H1 (cell line): ENCODE data around the gene HEPHL1. TPM values are rescaled to one million over a fixed set of nuclear protein-coding genes. Genes with fewer than 3 reads are reported as not detected.

Experiments used
- BCL11A ChIP-seq, 2 experiments: IDR thresholded peaks; one replicate each; pipeline ENCODE4 v1.6.1; 2011; ENCODE audit warnings: low read depth in 2 of 2, low read length in 2 of 2, mild to moderate bottlenecking in 2 of 2
- FOSL1 ChIP-seq: IDR thresholded peaks from 2 replicates; pipeline ENCODE4 v1.6.1; 2011; ENCODE audit warnings: mild to moderate bottlenecking, low read depth, low read length, moderate library complexity; ENCODE audit not compliant: insufficient read depth
- JUN ChIP-seq: IDR thresholded peaks from 2 replicates; pipeline ENCODE4 v1.6.1; 2011; ENCODE audit warnings: low read depth, mild to moderate bottlenecking, improper control_type of control experiment, low read length
- MAFK ChIP-seq: IDR thresholded peaks from 2 replicates; pipeline ENCODE4 v1.6.1; 2012; ENCODE audit warnings: low read depth, mild to moderate bottlenecking, improper control_type of control experiment, low read length
- polyA plus RNA-seq, 7 experiments: library from polyadenylated mRNA; depleted of rRNA in 3 of 7; stranded (reverse) in 5 of 7; unstranded in 2 of 7; fragments of >200 nt in 5 of 7; fragments of 200-250 nt in 2 of 7; gene quantifications; 1 replicate in 5 of 7; 2 replicates in 1 of 7; 4 replicates in 1 of 7; pipeline versions ENCODE4 v1.2.1 to v1.2.3, GENCODE V29; 2011 to 2013; ENCODE audit warnings: missing spikeins in 2 of 7, mixed read lengths in 2 of 7
- total RNA-seq: library from RNA; stranded (reverse); fragmentation: NEBNext Ultra II Directional; extraction: Animal tissue kit (Norgen Biotek cat#: 25700); gene quantifications from 2 replicates; pipeline ENCODE4 v1.2.1, GENCODE V29; 2021

HEPHL1 gene
- total and polyA plus RNA-seq, 2 of the 8 experiments (the other 6 are each of a cell fraction or from before 2014, with no cell fraction given), result 0.09 to 0.11 TPM

- TF ChIP-seq JUN (no peak), BCL11A (IDR thresholded peaks at IDR 0.05; ENCODE audit: low read depth in 2 of 2, low read length in 2 of 2) (no peak), FOSL1 (no peak), MAFK (no peak)
- TF ChIP-seq, all 59 proteins: peak for 0
Measured at GRCh38 chr11:94090401-94090800, 69.2 kb downstream of the HEPHL1 start (continued).
